HCT116 (cell line): Measurements from ENCODE around the gene PGM2. TPM values are rescaled to one million over a fixed set of nuclear protein-coding genes. Genes with fewer than 3 reads are reported as not detected.

ENCODE experiments used
- ATAC-seq: fragments of 200-7000 bp; cut with Tn5 transposase; 2 replicates; pipeline ENCODE4 v1.9.1; 2020; ENCODE audit warnings: mild to moderate bottlenecking, moderate library complexity
- BruUV-seq: library from RNA; stranded (reverse); fragments of 400-500 nt; replicated peaks from 2 replicates; lab custom pipeline; 2021; lab: Mats Ljungman, UMichigan
- CTCF ChIA-PET: fragments of 300-600 bp; sonication (Branson Sonifier 250); formaldehyde crosslinking; loops from one replicate; lab custom pipeline; 2021; ENCODE audit warnings: antibody characterized with exemption; lab: Charles Lee
- POLR2A ChIA-PET: fragments of 300-600, 350-600 bp; sonication (Branson Sonifier 250); formaldehyde crosslinking; loops from one replicate; lab custom pipeline; 2021; ENCODE audit warnings: antibody characterized with exemption; lab: Charles Lee
- RAD21 ChIA-PET, 2 experiments: fragments of 300-600 bp; sonication (Branson Sonifier 250); formaldehyde crosslinking; loops; one replicate each; lab custom pipeline; 2023; ENCODE audit warnings: low total read pairs in 2 of 2; ENCODE audit not compliant: uncharacterized antibody in 2 of 2, unreplicated experiment in 2 of 2, low non-redundant PET in 1 of 2; lab: Charles Lee
- DNase-seq: peaks from one replicate; pipeline ENCODE4 v3.0.0-alpha.2; 2010; ENCODE audit warnings: low read depth, low spot score
- H2AFZ ChIP-seq: fragments of 200-600 bp; shearing (Covaris generic), sonication (generic); 2 replicates; pipeline ENCODE4 v1.6.1; 2017; ENCODE audit warnings: low read depth, mixed run types, mixed read lengths, antibody characterized with exemption, low read length; ENCODE audit not compliant: poor library complexity, severe bottlenecking
- H3K27ac ChIP-seq: 2 replicates; pipeline ENCODE4 v1.5.1; 2012; ENCODE audit warnings: low read depth, low read length
- H3K27me3 ChIP-seq: fragments of 200-600 bp; sonication (generic); 2 replicates; pipeline ENCODE4 v1.6.1; 2016; ENCODE audit warnings: mixed run types, low read length, mixed read lengths; ENCODE audit not compliant: insufficient read depth
- H3K36me3 ChIP-seq, 2 experiments: fragments of 200-500 bp in 1 of 2; fragments of 200-600 bp in 1 of 2; sonication (Bioruptor generic) in 1 of 2; sonication (generic) in 1 of 2; 2 replicates each; pipeline versions ENCODE4 v1.5.1 to v1.6.1; 2014 to 2016; ENCODE audit warnings: low read length in 2 of 2, inconsistent platforms in 1 of 2, mixed read lengths in 1 of 2, mixed run types in 1 of 2; ENCODE audit not compliant: insufficient read depth in 2 of 2, control insufficient read depth in 1 of 2
- H3K4me1 ChIP-seq, 2 experiments: fragments of 200-600 bp in 1 of 2; sonication (generic) in 1 of 2; 2 replicates each; pipeline versions ENCODE4 v1.5.1 to v1.6.1; 2012 to 2017; ENCODE audit warnings: low read length in 2 of 2, inconsistent platforms in 1 of 2, mild to moderate bottlenecking in 1 of 2, mixed read lengths in 1 of 2, mixed run types in 1 of 2, moderate library complexity in 1 of 2; ENCODE audit not compliant: insufficient read depth in 2 of 2, control insufficient read depth in 1 of 2
- H3K4me2 ChIP-seq: fragments of 200-600 bp; sonication (generic); 2 replicates; pipeline ENCODE4 v1.6.1; 2017; ENCODE audit warnings: mixed run types, low read length, mixed read lengths
- H3K4me3 ChIP-seq, 2 experiments: fragments of 200-600 bp in 1 of 2; sonication (generic) in 1 of 2; replicated peaks in 1 of 2; 2 replicates each; pipeline ENCODE4 v1.5.1; 2011 to 2016; ENCODE audit warnings: low read length in 2 of 2, control low read depth in 1 of 2, low read depth in 1 of 2, mild to moderate bottlenecking in 1 of 2, mixed read lengths in 1 of 2, mixed run types in 1 of 2
- H3K79me2 ChIP-seq: fragments of 200-600 bp; sonication (generic); 2 replicates; pipeline ENCODE4 v1.6.1; 2017; ENCODE audit warnings: mild to moderate bottlenecking, mixed run types, low read length, moderate library complexity, mixed read lengths; ENCODE audit not compliant: insufficient read depth
- H3K9ac ChIP-seq: fragments of 200-600 bp; sonication (generic); 2 replicates; pipeline ENCODE4 v1.6.1; 2016; ENCODE audit warnings: low read length, mixed read lengths
- H3K9me2 ChIP-seq: fragments of 200-600 bp; sonication (generic), shearing (Covaris generic); 2 replicates; pipeline ENCODE4 v1.6.1; 2017; ENCODE audit warnings: mixed run types, mild to moderate bottlenecking, moderate library complexity; ENCODE audit not compliant: insufficient read depth
- H3K9me3 ChIP-seq, 2 experiments: fragments of 200-500 bp in 1 of 2; fragments of 200-600 bp in 1 of 2; sonication (Bioruptor generic) in 1 of 2; sonication (generic) in 1 of 2; 2 replicates each; pipeline ENCODE4 v1.6.1; 2014 to 2017; ENCODE audit warnings: low read length in 2 of 2, mixed read lengths in 2 of 2, inconsistent platforms in 1 of 2, low read depth in 1 of 2, mild to moderate bottlenecking in 1 of 2, mixed run types in 1 of 2, moderate library complexity in 1 of 2; ENCODE audit not compliant: control insufficient read depth in 1 of 2, insufficient read depth in 1 of 2
- H4K20me1 ChIP-seq: fragments of 200-600 bp; sonication (generic), shearing (Covaris generic); 2 replicates; pipeline ENCODE4 v1.6.1; 2017; ENCODE audit warnings: mixed run types, mild to moderate bottlenecking, moderate library complexity; ENCODE audit not compliant: insufficient read depth
- CBX3 ChIP-seq: IDR thresholded peaks from 2 replicates; pipeline ENCODE4 v1.6.1; 2012; ENCODE audit warnings: low read depth
- CEBPB ChIP-seq: IDR thresholded peaks from 2 replicates; pipeline ENCODE4 v1.6.1; 2012; ENCODE audit warnings: low read depth
- EGR1 ChIP-seq: IDR thresholded peaks from 2 replicates; pipeline ENCODE4 v1.6.1; 2012; ENCODE audit warnings: low read depth
- ELF1 ChIP-seq: IDR thresholded peaks from 2 replicates; pipeline ENCODE4 v1.6.1; 2012; ENCODE audit warnings: low read depth, borderline replicate concordance
- EZH2 ChIP-seq: fragments of 200-600 bp; sonication (generic); IDR thresholded peaks from 2 replicates; pipeline ENCODE4 v1.6.1; 2017; ENCODE audit warnings: antibody characterized with exemption, mixed run types
- EZH2phosphoT487 ChIP-seq: fragments of 200-600 bp; IDR thresholded peaks from 2 replicates; pipeline ENCODE4 v1.6.1; 2018; ENCODE audit warnings: antibody characterized with exemption, borderline replicate concordance
- JUND ChIP-seq: IDR thresholded peaks from 2 replicates; pipeline ENCODE4 v1.6.1; 2012
- SIN3A ChIP-seq: IDR thresholded peaks from 2 replicates; pipeline ENCODE4 v1.6.1; 2012; ENCODE audit warnings: low read depth
- SP1 ChIP-seq: IDR thresholded peaks from 2 replicates; pipeline ENCODE4 v1.6.1; 2012; ENCODE audit warnings: low read depth
- YY1 ChIP-seq: IDR thresholded peaks from 2 replicates; pipeline ENCODE4 v1.6.1; 2011; ENCODE audit warnings: low read length, low read depth, moderate library complexity, mild to moderate bottlenecking; ENCODE audit not compliant: insufficient replicate concordance; ENCODE audit errors: extremely low read depth
- ZFX ChIP-seq: fragments of 450-650 bp; IDR thresholded peaks from 2 replicates; pipeline ENCODE4 v1.6.1; 2017
- ZNF274 ChIP-seq: fragments of 200-500 bp; sonication (Bioruptor generic); IDR thresholded peaks from 2 replicates; pipeline ENCODE4 v1.6.1; 2014; ENCODE audit warnings: mild to moderate bottlenecking, low read depth, low read length, inconsistent platforms
- intact Hi-C: fragments of 100-400 bp; cut with micrococcal nuclease; formaldehyde crosslinking; loops from 2 replicates; pipeline ENCODE4 v1.10.0; 2022
- total RNA-seq: library from RNA; stranded (reverse); gene quantifications from one replicate; pipeline ENCODE4 v1.2.1, GENCODE V29; 2021; ENCODE audit not compliant: unreplicated experiment
- TF ChIP-seq, protein P1 (sequence below): IDR thresholded peaks from 2 replicates; pipeline ENCODE4 v1.6.1; 2012
- TF ChIP-seq, protein P2 (sequence below): IDR thresholded peaks from 2 replicates; pipeline ENCODE4 v1.6.1; 2011; ENCODE audit warnings: mild to moderate bottlenecking, low read length, moderate library complexity; ENCODE audit not compliant: insufficient replicate concordance; ENCODE audit errors: extremely low read depth

Gene PGM2
- total RNA-seq, 1 experiment from 2014 or later, result 48.6 TPM

DNA sequence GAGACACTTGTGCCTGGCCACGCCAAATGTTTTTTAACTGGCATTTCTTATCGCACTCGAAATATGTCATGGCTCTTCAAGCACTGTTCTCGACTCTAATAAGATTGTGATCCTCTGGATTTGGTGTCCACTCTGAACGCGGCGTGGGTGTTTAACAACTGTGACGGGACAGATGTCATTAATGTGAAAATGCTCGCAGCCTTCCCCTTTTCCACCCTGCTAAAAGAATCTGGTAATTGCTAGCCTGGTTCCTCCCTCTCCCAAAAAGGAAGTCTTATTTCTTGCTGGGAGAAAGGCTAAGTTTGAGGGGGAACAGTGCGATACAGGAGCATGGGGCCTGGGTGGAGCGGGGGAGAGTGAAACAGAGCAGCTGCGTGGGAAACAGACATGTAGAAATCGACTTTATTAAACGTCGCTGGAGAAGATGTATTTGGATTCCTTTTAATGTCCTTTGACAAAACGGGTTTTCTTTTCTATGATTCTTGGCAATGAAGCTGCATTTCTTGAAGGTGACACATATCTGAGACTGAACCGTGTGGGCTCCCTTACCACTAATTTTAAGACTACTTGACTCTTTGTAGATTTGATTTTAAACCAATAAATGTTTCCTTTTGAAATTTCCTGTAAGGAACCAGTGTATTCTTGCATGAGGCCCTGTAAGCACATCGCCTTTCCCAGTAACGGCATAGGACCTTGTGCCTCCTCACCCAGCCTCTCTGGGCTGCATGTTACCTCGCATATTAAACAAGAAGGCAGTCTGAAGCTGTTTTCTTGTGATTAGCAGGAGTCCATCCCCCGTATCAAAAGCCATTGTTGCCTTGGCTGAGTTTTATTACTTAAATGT lies 82.2 kb downstream of the PGM2 start (continued):
- TF ChIP-seq ELF1, result no peak

DNA sequence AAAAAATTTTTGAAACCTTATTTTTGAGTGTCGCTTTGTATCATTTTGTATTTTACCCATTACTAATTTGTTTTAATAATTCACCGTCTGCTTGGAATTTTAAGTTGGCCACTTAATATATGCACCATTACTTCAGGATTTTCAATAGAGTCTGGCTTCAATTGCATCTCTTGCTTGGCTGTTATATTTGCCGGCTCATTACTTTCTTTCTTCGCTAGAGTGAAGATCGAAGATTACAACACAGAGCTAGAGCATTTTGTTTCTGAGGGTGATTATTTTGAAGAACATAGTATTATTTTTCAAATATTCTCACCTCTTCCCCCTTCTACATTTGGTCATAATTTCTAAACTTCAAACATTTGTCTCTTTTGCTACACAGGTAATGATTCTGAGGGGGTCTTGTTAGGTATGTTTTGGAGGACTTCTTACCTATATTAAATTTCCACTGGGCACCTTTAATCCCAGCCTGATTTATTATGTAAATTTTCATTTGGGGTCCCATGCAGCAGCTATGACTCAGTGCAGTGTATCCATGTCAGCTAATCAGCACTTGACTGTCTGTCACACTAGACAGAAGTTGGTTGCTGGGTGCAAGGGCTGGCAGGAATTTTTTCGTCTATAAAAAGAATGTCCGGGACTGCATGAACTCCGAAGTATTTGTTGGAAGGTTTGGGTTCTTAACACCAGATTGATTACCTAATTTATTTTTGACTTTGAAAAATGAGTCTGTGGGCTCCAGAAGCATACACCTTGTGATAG lies 83.0 kb downstream of the PGM2 start:
- Histone ChIP-seq H2AFZ (no peak overlapping the region), H3K79me2 (no peaks in the 10 kb centered on the region), H3K4me3 (no peak overlapping the region), H3K4me1 (peaks cover 0 to 6% of the 10 kb centered on the region in 2 experiments; a peak in 2 of 4 replicates), H3K9me2 (no peaks in the 10 kb centered on the region), H4K20me1 (no peaks in the 10 kb centered on the region), H3K4me2 (no peak overlapping the region), H3K27me3 (no peaks in the 10 kb centered on the region), H3K27ac (no peak overlapping the region), H3K9me3 (no peaks in the 10 kb centered on the region), H3K9ac (no peak overlapping the region), H3K36me3 (no peaks in the 10 kb centered on the region)
- ChIA-PET RAD21 (no interaction called here), POLR2A (no interaction called here), CTCF (no interaction called here)
- ATAC-seq, result no peak
- TF ChIP-seq SP1 (no peak), EGR1 (no peak), SIN3A (no peak), ZFX (no peak), YY1 (no peak), CBX3 (no peak), CEBPB (no peak), ELF1 (no peak), EZH2phosphoT487 (no peak), ZNF274 (no peak), JUND (no peak), EZH2 (no peak)
- TF ChIP-seq, protein P1, sequence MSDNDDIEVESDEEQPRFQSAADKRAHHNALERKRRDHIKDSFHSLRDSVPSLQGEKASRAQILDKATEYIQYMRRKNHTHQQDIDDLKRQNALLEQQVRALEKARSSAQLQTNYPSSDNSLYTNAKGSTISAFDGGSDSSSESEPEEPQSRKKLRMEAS, result no peak
- TF ChIP-seq, protein P2, sequence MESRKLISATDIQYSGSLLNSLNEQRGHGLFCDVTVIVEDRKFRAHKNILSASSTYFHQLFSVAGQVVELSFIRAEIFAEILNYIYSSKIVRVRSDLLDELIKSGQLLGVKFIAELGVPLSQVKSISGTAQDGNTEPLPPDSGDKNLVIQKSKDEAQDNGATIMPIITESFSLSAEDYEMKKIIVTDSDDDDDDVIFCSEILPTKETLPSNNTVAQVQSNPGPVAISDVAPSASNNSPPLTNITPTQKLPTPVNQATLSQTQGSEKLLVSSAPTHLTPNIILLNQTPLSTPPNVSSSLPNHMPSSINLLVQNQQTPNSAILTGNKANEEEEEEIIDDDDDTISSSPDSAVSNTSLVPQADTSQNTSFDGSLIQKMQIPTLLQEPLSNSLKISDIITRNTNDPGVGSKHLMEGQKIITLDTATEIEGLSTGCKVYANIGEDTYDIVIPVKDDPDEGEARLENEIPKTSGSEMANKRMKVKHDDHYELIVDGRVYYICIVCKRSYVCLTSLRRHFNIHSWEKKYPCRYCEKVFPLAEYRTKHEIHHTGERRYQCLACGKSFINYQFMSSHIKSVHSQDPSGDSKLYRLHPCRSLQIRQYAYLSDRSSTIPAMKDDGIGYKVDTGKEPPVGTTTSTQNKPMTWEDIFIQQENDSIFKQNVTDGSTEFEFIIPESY, result no peak
- no peak for DNase-seq
- BruUV-seq, result no TSS peak
- intact Hi-C loops, result no loop called here
